HG03045 (cell line): ENCODE results near the gene MED9.

Source experiments
- ATAC-seq: cut with Tn5 transposase; IDR thresholded peaks from one replicate; pipeline ENCODE4 v1.9.1; 2021; ENCODE audit warnings: mild to moderate bottlenecking, moderate library complexity; ENCODE audit not compliant: unreplicated experiment

Gene MED9

GRCh38 chr17:17487998-17488397, 11.2 kb downstream of the MED9 start:
- ATAC-seq = no peak

DNA sequence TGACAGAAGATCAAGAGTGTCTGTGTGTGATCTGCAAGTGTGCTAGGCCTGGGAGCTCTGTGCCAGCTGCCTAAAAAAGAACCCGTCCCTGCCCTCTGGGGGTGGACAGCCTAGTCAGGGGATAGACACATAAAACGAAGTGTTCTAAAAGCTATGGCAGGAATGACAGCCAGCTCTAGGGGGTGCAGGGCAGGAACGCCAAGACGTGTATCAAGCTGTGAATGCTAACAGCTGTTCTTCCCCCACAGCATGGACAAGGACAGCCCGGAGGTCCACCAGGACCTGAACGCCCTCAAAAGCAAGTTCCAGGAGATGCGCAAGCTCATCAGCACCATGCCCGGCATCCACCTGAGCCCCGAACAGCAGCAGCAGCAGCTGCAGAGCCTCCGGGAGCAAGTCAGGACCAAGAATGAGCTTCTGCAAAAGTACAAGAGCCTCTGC, 14.3 kb downstream of the MED9 start:
- ATAC-seq = no peak

DNA sequence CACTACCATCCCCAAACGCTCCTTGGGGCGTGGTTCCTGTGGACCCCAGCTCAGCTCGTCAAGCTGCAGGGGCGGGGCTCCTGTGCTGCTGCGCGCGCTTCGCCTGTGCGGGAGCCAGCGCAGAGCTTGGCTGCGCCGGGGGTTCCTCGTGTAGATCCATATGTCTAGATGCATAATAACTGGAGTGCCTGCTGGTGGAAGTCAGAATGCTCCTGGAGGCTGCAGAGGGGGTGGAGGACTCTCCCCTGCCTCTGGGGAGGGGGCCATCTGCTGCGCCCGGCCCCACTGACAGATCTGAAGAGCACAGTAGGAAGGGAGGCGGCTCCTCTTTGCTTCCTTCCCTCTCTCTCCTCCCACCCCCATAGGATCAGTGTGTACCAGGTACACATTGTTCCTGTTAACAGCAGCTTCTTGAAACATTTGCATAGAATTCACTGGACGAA, 14.8 kb downstream of the MED9 start:
- no peak for ATAC-seq

- ATAC-seq = no peak
Observed at GRCh38 chr17:17492085-17492484, 15.3 kb downstream of the MED9 start.

GRCh38 chr17:17492571-17492970, 15.8 kb downstream of the MED9 start:
- ATAC-seq = no peak

DNA sequence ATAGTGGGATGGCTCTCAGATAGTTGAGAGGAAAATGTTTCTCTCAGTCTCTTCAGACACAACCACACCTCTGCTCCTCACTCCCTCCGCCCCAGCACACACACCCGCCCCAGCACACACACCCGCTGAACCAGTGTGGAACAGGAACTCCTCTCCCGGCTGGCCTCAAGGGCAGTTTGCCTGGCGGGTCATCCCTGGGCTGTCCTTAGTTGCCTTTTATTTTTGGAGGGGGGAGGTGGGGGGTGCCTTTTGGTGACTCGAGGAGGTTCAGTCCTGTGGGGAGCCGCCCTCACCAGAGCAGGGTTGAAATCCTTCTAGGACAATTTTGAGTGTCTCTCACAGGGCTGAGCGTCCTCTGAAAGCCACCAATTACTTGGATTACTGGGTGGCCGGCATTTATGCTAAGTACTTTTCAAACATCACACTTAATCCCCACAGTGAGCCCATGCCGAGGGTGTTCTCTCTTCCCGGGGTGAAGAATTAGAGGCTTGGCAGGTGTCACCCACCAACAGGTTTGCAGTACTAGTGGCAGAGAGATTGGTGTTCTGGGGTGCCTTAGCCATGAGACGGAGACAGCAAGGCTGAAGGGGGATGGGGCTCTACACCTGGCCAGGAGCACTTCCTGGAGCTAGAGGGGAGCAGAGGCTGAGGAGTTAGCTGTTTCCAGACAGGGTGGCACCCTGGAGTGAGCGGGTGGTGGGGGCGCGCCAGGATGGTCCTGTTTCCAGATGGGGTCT, 16.6 kb downstream of the MED9 start:
- no peak for ATAC-seq

- ATAC-seq = no peak
Observed at GRCh38 chr17:17493986-17494466, 17.2 kb downstream of the MED9 start.

GRCh38 chr17:17494499-17494869, 17.7 kb downstream of the MED9 start:
- no peak for ATAC-seq

DNA sequence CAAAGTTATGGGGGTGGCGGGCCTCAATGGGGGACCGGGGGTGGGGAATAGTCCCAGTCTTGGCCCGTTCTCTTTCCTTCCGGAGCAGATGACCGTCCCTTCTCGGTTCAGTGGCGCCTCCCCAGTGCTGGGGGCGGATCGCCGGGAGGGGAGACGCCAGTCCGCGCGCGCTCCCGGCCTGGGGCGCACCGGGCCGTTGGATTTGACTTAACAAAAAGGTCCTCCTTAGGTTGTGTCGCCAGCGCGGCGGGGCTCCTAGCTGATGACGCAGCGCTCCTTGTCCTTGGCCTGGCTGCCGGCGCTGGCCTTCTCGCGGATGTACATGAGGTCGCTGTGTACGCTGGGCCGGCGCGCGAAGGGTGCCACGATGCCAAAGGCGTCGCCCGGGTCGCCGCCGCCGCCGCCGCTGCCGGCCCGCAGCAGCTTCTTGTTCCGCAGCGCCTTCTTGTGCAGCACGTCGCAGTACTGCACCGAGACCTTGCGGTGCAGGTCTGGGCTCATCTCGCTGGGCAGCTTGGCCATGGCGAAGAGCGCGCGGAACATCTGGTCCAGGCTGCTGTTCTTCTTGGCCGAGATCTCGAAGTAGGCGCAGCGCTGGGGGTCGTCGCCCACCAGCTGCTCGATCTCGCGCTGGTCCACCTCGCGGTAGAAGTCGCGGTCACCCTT, 18.2 kb downstream of the MED9 start:
- ATAC-seq = no peak

DNA sequence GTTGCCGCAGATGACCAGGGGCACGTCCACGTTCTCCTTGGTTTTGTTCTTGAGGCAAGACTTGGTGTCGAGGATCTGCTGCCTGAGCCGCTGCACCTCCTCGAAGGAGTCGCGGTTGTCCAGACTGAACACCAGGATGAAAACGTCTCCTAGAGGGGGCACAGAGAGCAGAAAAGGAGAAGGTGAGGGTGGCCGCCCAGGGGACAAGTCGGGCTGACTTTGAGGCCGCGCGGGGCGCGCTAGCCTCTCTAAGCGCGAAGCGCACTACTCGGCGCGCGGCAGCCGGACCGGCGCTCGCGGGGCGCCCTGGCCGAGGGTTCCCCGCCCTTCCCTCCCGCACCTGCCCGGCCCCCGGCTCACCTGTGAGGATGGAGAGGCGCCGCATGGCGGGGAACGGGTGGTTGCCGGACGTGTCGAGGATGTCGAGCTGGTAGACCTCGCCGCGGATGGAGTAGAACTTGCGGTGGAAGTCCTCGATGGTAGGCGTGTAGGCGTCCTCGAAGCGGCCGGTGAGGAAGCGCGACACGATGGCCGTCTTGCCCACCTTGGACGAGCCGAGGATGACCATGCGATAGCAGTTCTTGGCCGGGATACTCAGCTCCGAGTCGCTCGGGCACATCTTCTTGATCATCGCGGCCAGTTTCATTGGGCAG, 18.9 kb downstream of the MED9 start:
- ATAC-seq = no peak

DNA sequence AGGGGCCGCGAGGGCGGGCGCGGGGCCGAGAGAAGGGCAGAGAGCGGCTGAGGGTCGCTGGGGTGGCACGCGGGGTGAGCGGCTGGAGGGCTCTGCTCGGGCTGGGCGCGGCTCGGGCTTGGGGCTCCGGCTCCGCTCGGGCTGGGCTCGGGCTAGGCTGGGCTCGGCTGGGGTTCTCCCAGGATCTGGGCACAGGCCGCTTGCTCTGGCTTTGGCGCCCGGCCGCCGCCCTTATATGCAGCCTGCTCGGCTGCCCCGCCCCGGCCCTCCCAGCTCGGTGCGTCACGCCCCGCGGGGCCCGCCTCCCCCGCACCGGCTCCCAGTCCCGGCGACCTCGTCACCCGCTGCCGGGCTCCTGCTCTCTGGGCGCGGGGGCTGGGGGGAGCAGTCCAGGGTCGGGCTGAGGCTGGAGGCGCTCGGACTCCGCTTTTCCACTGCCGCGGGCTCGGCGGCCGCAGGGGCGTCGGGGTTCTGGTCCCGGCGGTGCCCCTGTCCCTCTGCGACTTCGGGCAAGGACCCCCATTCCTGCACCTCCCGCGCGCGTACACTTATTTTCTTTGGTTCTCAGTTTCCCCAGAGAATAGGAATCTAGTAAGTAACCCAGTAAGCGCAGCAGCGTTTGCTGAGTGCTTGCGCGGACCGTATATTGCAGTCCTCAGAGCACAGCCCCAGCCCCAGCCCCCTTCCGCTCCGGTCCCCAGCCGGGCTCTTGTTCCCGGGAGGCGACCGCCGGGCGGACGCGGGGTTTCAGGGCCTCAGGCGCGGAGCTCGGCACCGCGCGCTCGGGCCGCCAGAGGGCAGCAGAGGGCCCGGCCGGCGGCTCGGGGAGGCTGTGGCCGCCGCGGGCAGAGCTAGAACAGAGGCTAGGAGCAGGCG, 19.6 kb downstream of the MED9 start, which contains the start of gene RASD1:
Gene RASD1, minus strand, starts transcription at position 207 of the 876 bp plus-strand sequence. CDS start 214 bp downstream, outside the sequence.
- peak; percentile 60 for ATAC-seq

GRCh38 chr17:17497065-17497844, 20.5 kb downstream of the MED9 start:
- no peak for ATAC-seq

- no peak for ATAC-seq
Observed at GRCh38 chr17:17497845-17498520, 21.2 kb downstream of the MED9 start.

DNA sequence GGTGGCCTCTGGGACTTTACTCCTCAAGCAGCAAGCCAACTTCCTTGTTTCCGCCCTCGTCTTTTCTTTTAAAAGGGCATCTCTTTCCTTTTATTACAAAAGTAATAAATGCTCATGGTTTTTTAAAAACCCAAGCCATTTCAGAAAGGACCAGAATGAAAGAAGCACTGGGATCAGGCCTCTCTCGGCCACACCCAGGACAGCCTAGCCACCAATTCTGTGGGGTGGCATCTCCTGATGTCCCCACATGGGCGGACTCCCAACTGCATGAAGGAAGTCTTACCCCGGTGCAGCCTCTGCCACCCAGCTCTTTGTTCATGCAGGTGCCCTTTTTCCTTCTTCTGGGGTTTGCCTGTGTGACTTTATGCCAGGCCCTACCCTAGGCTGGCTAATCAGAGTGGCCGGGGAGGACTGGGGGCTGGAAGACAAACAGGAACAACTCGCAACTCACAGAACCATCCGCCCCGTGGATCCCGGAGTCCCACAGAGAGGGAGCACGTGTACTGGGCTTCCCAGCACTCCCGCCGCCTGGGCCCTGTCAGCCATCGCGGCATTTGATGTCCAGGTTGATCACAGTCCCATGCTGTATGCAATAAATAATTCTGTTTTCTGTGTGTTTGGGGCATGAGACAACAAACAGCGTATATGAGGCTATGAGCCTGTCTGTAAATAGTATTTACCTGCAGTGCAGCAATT, 22.0 kb downstream of the MED9 start:
- no peak for ATAC-seq

DNA sequence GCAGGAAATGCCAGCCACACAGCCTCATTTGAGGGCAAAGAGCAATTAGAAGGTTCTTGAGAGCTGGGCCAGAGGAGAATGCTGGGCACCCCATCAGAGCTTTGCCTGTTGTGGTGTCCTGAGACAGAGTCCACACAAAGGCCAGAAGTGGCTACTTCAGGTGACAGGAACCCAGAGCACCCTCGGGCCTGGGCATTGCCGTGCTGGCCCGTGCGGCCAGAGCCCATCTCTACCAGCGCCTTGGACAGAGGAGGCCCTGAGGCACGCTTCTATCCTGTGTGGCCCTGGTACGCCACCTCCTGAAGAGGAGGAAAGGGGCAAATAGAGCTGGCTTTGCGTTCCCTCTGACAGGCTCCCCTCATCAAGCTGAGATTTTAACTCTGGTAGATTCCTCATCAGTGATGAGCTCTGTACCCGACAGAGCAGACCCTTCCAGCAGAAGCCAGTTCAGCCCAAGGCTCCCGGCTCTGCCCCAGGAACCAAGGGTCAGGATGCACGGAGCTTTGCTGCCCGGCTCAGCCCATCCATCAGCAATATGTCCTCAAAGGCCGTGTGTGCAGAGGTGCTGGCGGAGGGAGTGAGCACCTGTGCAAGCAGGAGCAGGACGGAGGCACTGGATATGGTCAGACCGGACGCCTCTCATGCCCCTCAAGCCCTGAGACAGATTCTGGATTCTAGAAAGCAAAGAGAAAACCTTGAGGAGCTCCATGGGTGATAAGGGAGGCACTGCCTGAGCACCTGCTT, 22.8 kb downstream of the MED9 start:
- ATAC-seq = no peak

- no peak for ATAC-seq
Observed at GRCh38 chr17:17500999-17501605, 24.3 kb downstream of the MED9 start.

GRCh38 chr17:17502741-17503565, 26.2 kb downstream of the MED9 start:
- no peak for ATAC-seq
